Measurements from ENCODE around the gene CACNA1G.

Gene CACNA1G

GRCh38 chr17:50588391-50589049 is 28.0 kb downstream of the CACNA1G start:
- peaks cover 11% of the 10 kb centered on the region for H3K27me3 ChIP-seq (replicated peaks)
- no peak for TF ChIP-seq CTCF (IDR thresholded peaks at IDR 0.05; ENCODE audit: low read depth, low read length, missing control alignments)
- in situ Hi-C loops (cut with HindIII; ENCODE audit: low pct_ligation_motif_present, low sequenced_read_pairs), result no loop called here
- H3K36me3 ChIP-seq (replicated peaks), result no peaks in the 10 kb centered on the region
- no peak overlapping the region for H3K4me3 ChIP-seq (ENCODE audit: low read depth, low read length)
- no peak for DNase-seq
- H3K27ac ChIP-seq, result no peak overlapping the region

GRCh38 chr17:50589095-50589705 is 28.7 kb downstream of the CACNA1G start:
- TF ChIP-seq CTCF (IDR thresholded peaks at IDR 0.05; ENCODE audit: low read depth, low read length, missing control alignments), result no peak
- H3K36me3 ChIP-seq (replicated peaks), result no peaks in the 10 kb centered on the region
- no peak overlapping the region for H3K27ac ChIP-seq
- peaks cover 9% of the 10 kb centered on the region for H3K27me3 ChIP-seq (replicated peaks)
- DNase-seq, result no peak
- in situ Hi-C loops (cut with HindIII; ENCODE audit: low pct_ligation_motif_present, low sequenced_read_pairs), result no loop called here
- no peak overlapping the region for H3K4me3 ChIP-seq (ENCODE audit: low read depth, low read length)

GRCh38 chr17:50590946-50591737 is 30.6 kb downstream of the CACNA1G start:
- Histone ChIP-seq H3K36me3 (replicated peaks) (no peaks in the 10 kb centered on the region), H3K27ac (no peak overlapping the region), H3K27me3 (replicated peaks) (peaks cover 3% of the 10 kb centered on the region), H3K4me3 (ENCODE audit: low read depth, low read length) (no peak overlapping the region)
- TF ChIP-seq CTCF (IDR thresholded peaks at IDR 0.05; ENCODE audit: low read depth, low read length, missing control alignments), result no peak
- in situ Hi-C loops (cut with HindIII; ENCODE audit: low pct_ligation_motif_present, low sequenced_read_pairs), result no loop called here
- DNase-seq, result no peak

- in situ Hi-C loops (cut with HindIII; ENCODE audit: low pct_ligation_motif_present, low sequenced_read_pairs), result no loop called here
- no peak for TF ChIP-seq CTCF (IDR thresholded peaks at IDR 0.05; ENCODE audit: low read depth, low read length, missing control alignments)
- peaks cover 3% of the 10 kb centered on the region for H3K27me3 ChIP-seq (replicated peaks)
Observed at GRCh38 chr17:50593321-50593720, 32.8 kb downstream of the CACNA1G start.

GRCh38 chr17:50594128-50594823 is 33.8 kb downstream of the CACNA1G start:
- Histone ChIP-seq H3K36me3 (replicated peaks) (no peaks in the 10 kb centered on the region), H3K4me3 (ENCODE audit: low read depth, low read length) (no peak overlapping the region), H3K27ac (no peak overlapping the region), H3K27me3 (replicated peaks) (peaks cover 3% of the 10 kb centered on the region)
- DNase-seq, result no peak
- no peak for TF ChIP-seq CTCF (IDR thresholded peaks at IDR 0.05; ENCODE audit: low read depth, low read length, missing control alignments)
- in situ Hi-C loops (cut with HindIII; ENCODE audit: low pct_ligation_motif_present, low sequenced_read_pairs), result no loop called here

More at GRCh38 chr17:50593321-50593720, 32.8 kb downstream of the CACNA1G start:
- H3K4me3 ChIP-seq (ENCODE audit: low read depth, low read length), result no peak overlapping the region
- DNase-seq, result no peak
- H3K27ac ChIP-seq, result no peak overlapping the region
- H3K36me3 ChIP-seq (replicated peaks), result no peaks in the 10 kb centered on the region

All from brain microvascular endothelial cell (primary cell).